Astrocyte of the spinal cord (primary cell): ENCODE data around the gene C15orf61.

Source experiments
- DNase-seq: peaks from one replicate; pipeline ENCODE4 v3.0.0; 2011; ENCODE audit warnings: low read depth, low spot score
- H3K4me3 ChIP-seq: 2 replicates; pipeline ENCODE4 v1.5.1; 2011; ENCODE audit warnings: low read depth, mild to moderate bottlenecking, low read length, moderate library complexity
- CTCF ChIP-seq: IDR thresholded peaks from 2 replicates; pipeline ENCODE4 v1.5.1; 2012; ENCODE audit warnings: low read depth, mild to moderate bottlenecking, low read length, inconsistent platforms
- in situ Hi-C: cut with HindIII; loops from 2 replicates; pipeline ENCODE4 v1.10.0; 2017; ENCODE audit warnings: low sequenced_read_pairs

The C15orf61 gene

DNA sequence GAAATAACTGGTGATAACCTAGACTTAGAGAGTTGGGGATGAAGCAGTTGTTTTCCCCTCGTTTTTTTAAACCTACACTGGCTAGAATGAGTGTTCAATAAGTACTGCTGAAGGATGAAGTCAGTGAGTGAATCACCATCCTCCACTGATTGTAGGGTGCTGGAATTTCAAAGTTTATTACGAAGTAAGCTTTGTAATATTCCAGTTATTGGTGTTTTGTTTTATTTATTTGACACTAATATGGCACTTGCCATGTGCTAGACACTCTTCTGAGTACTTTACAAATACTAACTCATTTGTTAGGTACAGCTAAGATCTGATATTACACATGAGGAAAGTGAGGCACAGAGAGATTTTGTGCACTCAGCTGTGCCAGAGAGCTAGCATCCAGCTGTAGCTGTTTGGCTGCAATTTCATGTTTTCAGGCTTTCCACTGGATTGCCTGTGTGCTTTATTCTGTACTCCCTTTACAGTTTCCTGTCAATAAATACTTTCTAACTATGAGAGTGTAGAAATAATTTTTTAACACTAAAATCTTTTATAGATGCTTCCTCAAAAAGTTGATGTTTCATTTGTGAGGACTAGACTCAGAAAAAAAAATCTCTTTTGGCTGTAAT, 27.4 kb downstream of the C15orf61 start:
- no peak overlapping the region for H3K4me3 ChIP-seq
- no peak for TF ChIP-seq CTCF
- in situ Hi-C loops = no loop called here
- DNase-seq = peak; percentile 35

- no peak for TF ChIP-seq CTCF
- in situ Hi-C loops = no loop called here
- peak; percentile 49 for DNase-seq
- H3K4me3 ChIP-seq = no peak overlapping the region
Observed at GRCh38 chr15:67548862-67549651, 28.1 kb downstream of the C15orf61 start.

DNA sequence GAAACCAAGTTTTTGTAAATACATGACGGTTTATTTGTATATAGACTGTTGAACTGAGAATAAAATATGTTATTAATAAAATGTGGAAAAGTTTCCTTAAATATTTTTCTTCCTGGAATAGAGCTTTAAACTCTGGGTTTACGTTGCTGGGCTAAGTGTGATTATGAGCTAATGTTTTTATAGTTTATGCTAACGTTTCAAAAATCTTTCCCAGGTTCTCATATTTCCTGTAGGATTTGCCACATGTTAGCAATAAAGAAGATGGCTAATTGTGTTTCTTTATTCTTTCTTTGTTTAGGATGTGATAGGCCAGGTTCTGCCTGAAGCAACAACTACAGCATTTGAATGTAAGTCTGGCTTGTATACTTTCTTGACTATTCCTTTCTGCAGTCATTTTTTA, 28.8 kb downstream of the C15orf61 start:
- no peak for DNase-seq
- no peak overlapping the region for H3K4me3 ChIP-seq
- in situ Hi-C loops = no loop called here
- TF ChIP-seq CTCF = no peak

- no peak for TF ChIP-seq CTCF
- DNase-seq = no peak
- in situ Hi-C loops = no loop called here
- H3K4me3 ChIP-seq = no peak overlapping the region
Observed at GRCh38 chr15:67550522-67550921, 29.6 kb downstream of the C15orf61 start.

DNA sequence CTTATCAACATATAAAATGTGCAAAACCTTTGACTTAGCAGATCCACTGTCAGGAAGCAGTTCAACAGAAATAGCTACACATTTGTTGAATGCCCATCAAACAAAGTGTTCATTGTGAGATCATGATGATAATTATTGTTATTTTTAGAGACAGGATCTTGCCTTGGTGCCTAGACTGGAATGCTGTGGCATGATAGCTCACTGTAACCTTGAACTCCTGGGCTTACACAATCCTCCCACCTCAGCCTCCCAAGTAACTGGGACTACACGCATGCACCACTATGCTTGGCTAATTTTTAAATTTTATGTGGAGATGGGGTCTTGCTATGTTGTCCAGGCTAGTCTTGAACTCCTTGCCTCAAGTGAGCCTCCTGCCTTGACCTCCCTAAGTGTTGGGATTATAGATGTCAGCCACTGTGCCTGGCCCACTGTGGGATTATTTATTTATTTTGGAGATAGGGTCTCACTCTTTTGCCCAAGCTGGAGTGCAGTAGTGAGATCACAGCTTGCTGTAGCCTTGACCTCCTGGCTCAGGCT, 30.3 kb downstream of the C15orf61 start:
- in situ Hi-C loops = no loop called here
- no peak for DNase-seq
- no peak for TF ChIP-seq CTCF
- no peak overlapping the region for H3K4me3 ChIP-seq

- no peak for DNase-seq
- H3K4me3 ChIP-seq = no peak overlapping the region
- TF ChIP-seq CTCF = no peak
- in situ Hi-C loops = no loop called here
Observed at GRCh38 chr15:67554580-67554979, 33.6 kb downstream of the C15orf61 start.
